Daoy (cell line): ENCODE data around the gene ZNF366. TPM values are rescaled to one million over a fixed set of nuclear protein-coding genes. Genes with fewer than 3 reads are reported as not detected.
"Not testable (repeated sequence)": the region's sequence is repeated elsewhere in the genome, so short reads cannot be mapped to it uniquely, and the experiment has no call there.

Experiments used
- DNase-seq: peaks from one replicate; pipeline ENCODE4 v3.0.0-alpha.2; 2015; ENCODE audit warnings: low read depth
- total RNA-seq: library from RNA; depleted of rRNA; stranded (reverse); fragments of >200 nt; shearing (Covaris generic); gene quantifications from 2 replicates; pipeline ENCODE4 v1.2.3, GENCODE V29; 2014; rRNA removed

Gene ZNF366
- total RNA-seq, 1 experiment from 2014 or later: not detected

DNA sequence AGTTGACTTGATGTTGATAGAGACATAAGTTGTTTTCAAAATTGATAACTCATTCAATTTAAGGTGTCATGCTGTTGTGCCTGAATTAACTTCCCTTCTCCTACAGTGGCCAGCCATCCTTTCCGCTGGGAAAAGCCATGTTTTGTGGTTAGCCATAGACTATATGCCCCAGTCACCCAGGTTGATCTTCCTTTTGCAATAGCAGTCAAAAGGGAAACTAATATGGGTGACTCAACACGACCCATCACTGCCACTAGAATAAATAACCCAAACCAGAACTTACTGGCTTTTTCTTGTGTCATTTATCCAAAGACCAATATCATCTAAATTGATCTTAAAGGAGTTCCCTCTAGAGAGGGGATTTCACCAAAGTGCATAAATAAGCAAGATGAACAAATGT is 99.7 kb downstream of the ZNF366 start:
- no peak for DNase-seq

DNA sequence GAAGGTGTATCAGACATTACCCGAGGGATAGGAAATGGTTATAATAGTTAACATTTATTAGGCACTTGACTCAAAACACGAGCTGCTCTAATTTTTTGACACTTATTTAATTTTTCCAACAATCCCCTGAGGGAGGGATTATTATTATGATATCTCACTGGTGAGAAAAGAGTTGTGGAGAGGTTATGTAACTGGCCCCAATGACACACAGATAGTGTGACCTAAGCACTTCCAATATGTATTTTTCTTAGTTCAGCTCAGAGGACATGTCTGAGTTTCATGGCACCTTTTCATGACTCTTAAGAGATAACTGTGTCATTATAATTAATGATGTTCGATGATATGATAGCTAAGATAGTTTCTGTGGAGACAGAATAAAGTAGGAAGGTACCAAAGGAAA is 100.1 kb downstream of the ZNF366 start:
- DNase-seq: no peak

DNA sequence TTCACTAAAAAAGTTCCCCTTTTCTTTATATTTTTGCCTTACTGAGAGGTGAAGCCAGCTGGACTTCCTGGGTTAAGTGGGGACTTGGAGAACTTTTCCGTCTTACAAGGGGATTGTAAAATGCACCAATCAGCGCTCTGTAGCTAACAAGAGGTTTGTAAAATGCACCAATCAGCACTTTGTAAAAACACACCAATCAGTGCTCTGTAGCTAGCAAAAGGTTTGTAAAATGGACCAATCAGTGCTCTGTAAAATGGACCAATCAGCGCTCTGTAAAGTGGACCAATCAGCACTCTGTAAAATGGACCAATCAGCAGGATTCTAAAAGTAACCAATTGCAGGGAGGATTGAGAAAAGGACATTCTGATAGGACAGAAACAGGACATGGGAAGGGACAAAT is 102.4 kb downstream of the ZNF366 start:
- not testable (repeated sequence) for DNase-seq

DNA sequence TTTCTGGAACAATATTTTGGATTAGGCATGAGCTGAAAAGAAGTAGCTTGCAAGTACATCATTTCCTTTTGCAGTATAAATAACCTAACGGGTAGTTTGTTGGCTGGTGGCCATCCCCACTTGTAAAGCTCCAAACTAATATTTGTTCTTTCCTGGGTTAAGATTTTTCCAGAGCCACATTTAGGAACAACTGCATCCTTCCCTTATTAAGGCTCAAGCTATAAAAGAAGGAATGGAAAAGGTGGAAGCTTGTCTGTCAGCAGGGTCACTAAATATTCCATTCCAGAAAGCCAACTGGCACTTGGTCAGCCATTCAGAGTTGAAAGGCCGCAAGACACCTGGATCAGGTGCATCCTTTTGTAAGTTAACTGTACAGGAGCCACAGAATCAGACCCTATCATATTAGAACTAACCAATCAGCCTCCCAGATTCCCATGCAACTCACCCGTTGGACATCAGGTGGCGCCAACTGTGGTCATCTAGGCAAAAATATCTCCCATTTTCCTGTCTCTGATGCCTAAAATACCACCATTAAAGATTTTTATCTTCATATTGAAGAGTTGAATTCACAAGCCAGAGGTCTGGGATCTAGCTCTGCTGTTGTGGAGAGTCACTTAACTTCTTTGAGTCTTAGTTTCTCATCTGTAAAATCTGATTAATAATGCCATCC is 104.1 kb downstream of the ZNF366 start:
- DNase-seq: peak; percentile 19

DNA sequence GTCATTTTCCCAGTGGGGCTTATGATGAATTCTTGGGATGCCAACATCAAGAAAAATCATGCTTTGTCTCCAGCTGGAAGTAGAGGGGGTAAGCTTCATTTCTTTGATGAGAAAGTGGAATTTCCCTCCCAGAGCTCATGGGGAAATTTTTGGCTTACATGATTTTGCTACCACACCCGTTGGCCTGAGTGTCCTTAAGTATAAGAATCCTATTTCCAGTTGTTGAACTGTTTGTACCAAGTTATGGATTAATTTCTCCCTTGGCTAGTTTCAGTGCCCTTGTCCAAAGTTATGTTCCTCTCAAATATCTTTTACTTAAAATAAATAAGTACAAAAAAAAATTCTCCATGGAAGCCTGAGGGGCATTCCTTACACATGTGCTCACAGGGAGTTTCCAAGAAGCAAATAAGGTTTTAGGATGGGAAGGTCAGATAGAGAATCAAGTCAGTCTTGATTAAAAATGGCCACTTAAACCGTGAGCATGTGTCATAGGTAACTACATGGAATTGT is 104.8 kb downstream of the ZNF366 start:
- peak; percentile 22 for DNase-seq

DNA sequence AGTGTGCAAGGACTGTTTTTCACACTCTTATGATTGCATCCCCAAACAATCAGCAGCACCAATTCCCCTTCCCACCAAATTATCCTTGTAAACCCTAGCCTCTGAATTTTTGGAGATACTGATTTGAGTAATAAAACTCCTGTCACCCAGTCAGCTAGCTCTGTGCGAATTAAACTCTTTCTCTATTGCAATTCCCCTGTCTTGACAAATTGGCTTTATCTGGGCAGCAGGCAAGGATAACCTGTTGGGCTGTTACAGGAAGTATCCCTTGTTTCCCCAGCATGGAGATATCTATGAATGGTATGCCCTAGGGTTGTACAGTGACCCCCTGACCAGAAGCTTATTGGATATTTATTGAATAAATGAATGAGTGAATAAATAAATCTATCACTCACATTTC is 106.3 kb downstream of the ZNF366 start:
- DNase-seq: no peak

DNA sequence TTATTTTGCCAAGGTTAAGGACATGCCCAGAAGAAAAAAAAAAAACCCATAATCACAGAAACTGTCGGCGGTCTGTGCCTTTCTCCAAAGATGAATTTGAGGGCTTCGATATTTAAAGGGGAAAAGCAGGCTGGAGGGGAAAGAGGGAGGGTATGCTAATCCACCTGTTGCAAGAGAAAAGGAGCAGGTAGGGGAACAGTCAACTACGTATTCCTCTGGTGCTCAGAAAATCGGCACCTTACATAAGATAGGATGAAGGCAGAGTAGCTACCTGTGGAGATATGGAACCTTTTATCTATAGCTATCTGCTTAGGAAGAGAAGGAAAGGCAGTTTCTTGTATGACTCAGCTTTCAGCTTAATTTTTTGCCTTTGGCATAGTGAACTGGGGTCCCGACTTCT is 109.4 kb downstream of the ZNF366 start:
- no peak for DNase-seq

DNA sequence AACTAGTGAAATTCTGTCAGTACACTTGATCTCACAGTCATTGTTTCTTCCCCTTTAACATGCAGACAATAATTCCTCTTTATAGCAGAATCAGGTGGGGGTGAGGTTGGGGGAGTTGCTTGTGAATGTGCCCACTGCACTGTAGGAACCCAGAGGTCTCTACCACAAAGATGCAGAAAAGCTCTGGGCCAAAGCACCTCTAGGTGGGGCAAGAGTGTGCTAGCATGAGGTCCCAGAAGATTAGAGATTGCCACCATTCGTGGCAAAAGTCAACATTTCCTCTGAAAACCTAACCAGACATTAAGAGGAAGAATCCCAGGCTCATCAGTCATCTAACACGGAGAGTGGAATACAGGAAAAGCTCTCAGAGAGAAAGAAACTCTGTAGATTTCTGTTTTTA is 112.5 kb downstream of the ZNF366 start:
- DNase-seq: peak; percentile 21

DNA sequence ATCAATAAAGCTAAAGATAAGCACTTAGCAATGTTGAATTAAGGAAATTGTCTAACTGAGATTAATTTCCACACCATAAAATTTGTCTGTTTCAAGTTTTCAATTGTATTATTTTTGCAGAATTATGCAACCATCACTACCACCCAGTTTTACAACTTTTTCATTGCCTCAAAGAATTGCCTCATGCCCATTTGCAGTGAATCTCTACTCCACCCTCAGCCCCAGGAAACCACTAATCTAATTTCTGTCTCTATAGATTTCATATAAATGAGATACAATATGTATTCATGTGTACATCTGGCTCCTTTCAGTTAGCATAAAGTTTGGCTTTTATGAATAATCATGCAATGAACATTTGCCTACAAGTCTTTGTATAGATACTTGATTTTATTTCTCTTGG is 114.2 kb downstream of the ZNF366 start:
- DNase-seq: no peak

Other genes starting within 250 kb of the ZNF366 start
- gene MRPS27, start 187.2 kb downstream of the ZNF366 start, total RNA-seq: 91.3 and 117 TPM in 2 replicates
- 15.9 and 20.3 TPM in 2 replicates for gene PTCD2, start 187.0 kb downstream of the ZNF366 start, total RNA-seq